ENCODE measurements around the gene TMEM248. TPM values are rescaled to one million over a fixed set of nuclear protein-coding genes. Genes with fewer than 3 reads are reported as not detected.
A peak's percentile ranks its signal among the peaks of the same experiment; 100 is the strongest.
"Not testable (repeated sequence)": the region's sequence is repeated elsewhere in the genome, so short reads cannot be mapped to it uniquely, and the experiment has no call there.

The TMEM248 gene
- total and polyA plus RNA-seq, 2 of the 13 experiments (the other 11 are each of a cell fraction or from before 2014, with no cell fraction given): 54.3 to 109 TPM

- TF ChIP-seq ZNF430 (CRISPR knock-in tag; IDR thresholded peaks at IDR 0.05) (peak; percentile 32; the same call in 1 of the 2 replicates), ZFY (CRISPR knock-in tag; IDR thresholded peaks at IDR 0.05) (peak; percentile 53), MAX (IDR thresholded peaks at IDR 0.05) (0 out of 2 replicates have a peak, but pooled peaks have one; percentile 22), DRAP1 (CRISPR knock-in tag; IDR thresholded peaks at IDR 0.05) (peak; percentile 83; the same call in 1 of the 2 replicates), ZNF33B (CRISPR knock-in tag; IDR thresholded peaks at IDR 0.05) (peak; percentile 87; the same call in 1 of the 2 replicates), SP2 (CRISPR knock-in tag; IDR thresholded peaks at IDR 0.05) (peak; percentile 88), ASH2L (IDR thresholded peaks at IDR 0.05; ENCODE audit: insufficient read length, low read depth, low read length) (peak; percentile 75), ZNF335 (CRISPR knock-in tag; IDR thresholded peaks at IDR 0.05) (peak; percentile 50; the same call in 1 of the 2 replicates), ZNF136 (CRISPR knock-in tag; IDR thresholded peaks at IDR 0.05; ENCODE audit: low read depth) (0 out of 2 replicates have a peak, but pooled peaks have one; percentile 82), ZNF768 (CRISPR knock-in tag; IDR thresholded peaks at IDR 0.05) (0 out of 2 replicates have a peak, but pooled peaks have one; percentile 13), ZMYM2 (CRISPR knock-in tag; IDR thresholded peaks at IDR 0.05) (0 out of 2 replicates have a peak, but pooled peaks have one; percentile 35), BCL3 (CRISPR knock-in tag; IDR thresholded peaks at IDR 0.05) (peak; percentile 58; the same call in 1 of the 2 replicates), TAF1 (CRISPR knock-in tag; IDR thresholded peaks at IDR 0.05) (peak; percentile 85), ZHX2 (IDR thresholded peaks at IDR 0.05; ENCODE audit: low read depth) (peak; percentile 78), GABPA (IDR thresholded peaks at IDR 0.05; ENCODE audit: low read depth, low read length) (peak; percentile 47), GABPA (CRISPR knock-in tag; IDR thresholded peaks at IDR 0.05; ENCODE audit: low read depth) (peak; percentile 86), KLF16 (CRISPR knock-in tag; IDR thresholded peaks at IDR 0.05) (0 out of 4 replicates have a peak, but pooled peaks of 1 of the 2 experiments have one; percentile 28), TGIF2 (CRISPR knock-in tag; IDR thresholded peaks at IDR 0.05) (0 out of 2 replicates have a peak, but pooled peaks have one; percentile 57), RFXAP (CRISPR knock-in tag; IDR thresholded peaks at IDR 0.05; ENCODE audit: borderline replicate concordance) (0 out of 2 replicates have a peak, but pooled peaks have one; percentile 20), POLR2G (IDR thresholded peaks at IDR 0.05; ENCODE audit: low read depth, low read length) (peak; percentile 85)
- not testable (repeated sequence) for TF ChIP-seq ZHX2 (CRISPR knock-in tag; IDR thresholded peaks at IDR 0.05; ENCODE audit: borderline replicate concordance)
Measured at GRCh38 chr7:66996444-66997191, 75.6 kb downstream of the TMEM248 start, which contains the start of gene TYW1 (continued).
